NCI-H2196 treated with DMSO at 0.1 percent for 48 hours (cell line): Measurements from ENCODE around the gene LGI1.

Experiments used
- DNase-seq: peaks from one replicate; lab custom pipeline; 2025; ENCODE audit not compliant: unreplicated experiment; lab: John Stamatoyannopoulos, UW

The LGI1 gene

GRCh38 chr10:93757801-93758507 lies at the start of gene LGI1:
LGI1 (plus strand) TSS chr10:93757936; CDS start chr10:93758145, 209 bp downstream.
- no peak for DNase-seq

GRCh38 chr10:93710333-93710909 lies 47.3 kb upstream of the LGI1 start:
- DNase-seq: no peak

- no peak for DNase-seq
These were observed 45.8 kb upstream of the LGI1 start for GRCh38 chr10:93711891-93712290.

GRCh38 chr10:93712593-93712992 lies 45.1 kb upstream of the LGI1 start:
- DNase-seq: no peak

GRCh38 chr10:93715345-93715744 lies 42.4 kb upstream of the LGI1 start:
- DNase-seq: no peak

GRCh38 chr10:93716766-93717165 lies 41.0 kb upstream of the LGI1 start:
- no peak for DNase-seq

- DNase-seq: no peak
These were observed 38.6 kb upstream of the LGI1 start for GRCh38 chr10:93718937-93719725.

GRCh38 chr10:93719901-93720300 lies 37.8 kb upstream of the LGI1 start:
- no peak for DNase-seq

GRCh38 chr10:93722550-93722949 lies 35.2 kb upstream of the LGI1 start:
- DNase-seq: no peak

GRCh38 chr10:93723153-93723552 lies 34.6 kb upstream of the LGI1 start:
- no peak for DNase-seq

- DNase-seq: no peak
These were observed 31.7 kb upstream of the LGI1 start for GRCh38 chr10:93726024-93726423.

- no peak for DNase-seq
These were observed 16.4 kb upstream of the LGI1 start for GRCh38 chr10:93741367-93741766.

- DNase-seq: no peak
These were observed 14.9 kb upstream of the LGI1 start for GRCh38 chr10:93742633-93743349.

GRCh38 chr10:93745408-93746065 lies 12.2 kb upstream of the LGI1 start:
- no peak for DNase-seq

- no peak for DNase-seq
These were observed 10.9 kb upstream of the LGI1 start for GRCh38 chr10:93746844-93747284.

GRCh38 chr10:93749218-93749799 lies 8.4 kb upstream of the LGI1 start:
- DNase-seq: no peak

GRCh38 chr10:93751124-93751523 lies 6.6 kb upstream of the LGI1 start:
- DNase-seq: no peak

GRCh38 chr10:93751832-93752231 lies 5.9 kb upstream of the LGI1 start:
- DNase-seq: no peak

GRCh38 chr10:93752761-93753160 lies 5.0 kb upstream of the LGI1 start:
- DNase-seq: no peak

GRCh38 chr10:93753621-93754250 lies 4.0 kb upstream of the LGI1 start:
- no peak for DNase-seq
